Suprapubic skin (tissue), 3 donors: ENCODE data around the gene CACNA2D1.

Experiments
- EP300 ChIP-seq: sonication (generic); formaldehyde crosslinking; IDR thresholded peaks from one replicate; pipeline ENCODE4 v1.6.1; 2017; ENCODE audit warnings: antibody characterized with exemption
- TF ChIP-seq, protein P1 (sequence below), 2 donors: fragments of 200-600 bp in 1 of 2; fragments of 450-650 bp in 1 of 2; sonication (generic) in 1 of 2; IDR thresholded peaks; one replicate each; pipeline ENCODE4 v1.5.1; 2016 to 2019; ENCODE audit warnings: antibody characterized with exemption in 2 of 2, mild to moderate bottlenecking in 1 of 2, moderate library complexity in 1 of 2

- TF ChIP-seq EP300: no peak
- TF ChIP-seq, protein P1, sequence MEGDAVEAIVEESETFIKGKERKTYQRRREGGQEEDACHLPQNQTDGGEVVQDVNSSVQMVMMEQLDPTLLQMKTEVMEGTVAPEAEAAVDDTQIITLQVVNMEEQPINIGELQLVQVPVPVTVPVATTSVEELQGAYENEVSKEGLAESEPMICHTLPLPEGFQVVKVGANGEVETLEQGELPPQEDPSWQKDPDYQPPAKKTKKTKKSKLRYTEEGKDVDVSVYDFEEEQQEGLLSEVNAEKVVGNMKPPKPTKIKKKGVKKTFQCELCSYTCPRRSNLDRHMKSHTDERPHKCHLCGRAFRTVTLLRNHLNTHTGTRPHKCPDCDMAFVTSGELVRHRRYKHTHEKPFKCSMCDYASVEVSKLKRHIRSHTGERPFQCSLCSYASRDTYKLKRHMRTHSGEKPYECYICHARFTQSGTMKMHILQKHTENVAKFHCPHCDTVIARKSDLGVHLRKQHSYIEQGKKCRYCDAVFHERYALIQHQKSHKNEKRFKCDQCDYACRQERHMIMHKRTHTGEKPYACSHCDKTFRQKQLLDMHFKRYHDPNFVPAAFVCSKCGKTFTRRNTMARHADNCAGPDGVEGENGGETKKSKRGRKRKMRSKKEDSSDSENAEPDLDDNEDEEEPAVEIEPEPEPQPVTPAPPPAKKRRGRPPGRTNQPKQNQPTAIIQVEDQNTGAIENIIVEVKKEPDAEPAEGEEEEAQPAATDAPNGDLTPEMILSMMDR (IDR thresholded peaks at IDR 0.05): no peak
Measured at GRCh38 chr7:82446897-82447296, 3.3 kb upstream of the CACNA2D1 start.
